Activated T-cell treated with anti-CD3 and anti-CD28 coated beads for 1 hour (primary cell): ENCODE measurements around the gene SOX5.
"Not testable (repeated sequence)": the region's sequence is repeated elsewhere in the genome, so short reads cannot be mapped to it uniquely, and the experiment has no call there.

Experiments used
- DNase-seq: peaks from one replicate; pipeline ENCODE4 v3.0.0-alpha.2; 2020; ENCODE audit warnings: low read depth

Gene SOX5

GRCh38 chr12:23906329-23906728 is 43.1 kb downstream of the SOX5 start:
- DNase-seq, result no peak

GRCh38 chr12:23899434-23899833 is 50.0 kb downstream of the SOX5 start:
- DNase-seq, result no peak

GRCh38 chr12:23898121-23898520 is 51.3 kb downstream of the SOX5 start:
- no peak for DNase-seq

GRCh38 chr12:23895792-23896218 is 53.7 kb downstream of the SOX5 start:
- no peak for DNase-seq

- no peak for DNase-seq
These were observed 55.9 kb downstream of the SOX5 start for GRCh38 chr12:23893611-23894010.

GRCh38 chr12:23891115-23891514 is 58.4 kb downstream of the SOX5 start:
- no peak for DNase-seq

- DNase-seq, result no peak
These were observed 60.4 kb downstream of the SOX5 start for GRCh38 chr12:23889069-23889440.

- DNase-seq, result no peak
These were observed 60.9 kb downstream of the SOX5 start for GRCh38 chr12:23888396-23889068.

GRCh38 chr12:23887055-23887835 is 62.2 kb downstream of the SOX5 start:
- DNase-seq, result no peak

GRCh38 chr12:23885394-23885793 is 64.1 kb downstream of the SOX5 start:
- no peak for DNase-seq

- no peak for DNase-seq
These were observed 64.6 kb downstream of the SOX5 start for GRCh38 chr12:23884909-23885308.

- no peak for DNase-seq
These were observed 68.5 kb downstream of the SOX5 start for GRCh38 chr12:23880988-23881387.

- DNase-seq, result not testable (repeated sequence)
These were observed 72.9 kb downstream of the SOX5 start for GRCh38 chr12:23876618-23877017.

GRCh38 chr12:23867794-23868193 is 81.7 kb downstream of the SOX5 start:
- no peak for DNase-seq

- no peak for DNase-seq
These were observed 86.8 kb downstream of the SOX5 start for GRCh38 chr12:23862701-23863100.

- DNase-seq, result no peak
These were observed 89.5 kb downstream of the SOX5 start for GRCh38 chr12:23860019-23860418.

- no peak for DNase-seq
These were observed 92.3 kb downstream of the SOX5 start for GRCh38 chr12:23857178-23857577.

- DNase-seq, result no peak
These were observed 93.7 kb downstream of the SOX5 start for GRCh38 chr12:23855813-23856212.

GRCh38 chr12:23854598-23854997 is 94.9 kb downstream of the SOX5 start:
- DNase-seq, result no peak

- DNase-seq, result no peak
These were observed 95.8 kb downstream of the SOX5 start for GRCh38 chr12:23853640-23854039.

- no peak for DNase-seq
These were observed 97.9 kb downstream of the SOX5 start for GRCh38 chr12:23851602-23852001.

GRCh38 chr12:23847857-23848256 is 101.6 kb downstream of the SOX5 start:
- DNase-seq, result no peak

GRCh38 chr12:23843958-23844357 is 105.5 kb downstream of the SOX5 start:
- no peak for DNase-seq

- no peak for DNase-seq
These were observed 115.4 kb downstream of the SOX5 start for GRCh38 chr12:23834076-23834475.
